Aorta (tissue), 5 donors: Measurements from ENCODE around the gene DENND6A. TPM values are rescaled to one million over a fixed set of nuclear protein-coding genes. Genes with fewer than 3 reads are reported as not detected.
A peak's percentile ranks its signal among the peaks of the same experiment; 100 is the strongest.

ENCODE experiments used
- ATAC-seq: fragments of 200-7000 bp; cut with Tn5 transposase; one replicate; pipeline ENCODE4 v1.9.1; 2022; ENCODE audit warnings: moderate library complexity; ENCODE audit not compliant: low FRiP score
- DNase-seq, 2 donors: peaks; one replicate each; pipeline ENCODE4 v3.0.0-alpha.2; 2020
- H3K27ac ChIP-seq, 2 donors: one replicate each; pipeline ENCODE4 v1.5.1; 2013; ENCODE audit warnings: low read length in 2 of 2, mild to moderate bottlenecking in 2 of 2, moderate library complexity in 2 of 2, control low read depth in 1 of 2, inconsistent platforms in 1 of 2, low read depth in 1 of 2
- H3K27me3 ChIP-seq, 2 donors: one replicate each; pipeline ENCODE4 v1.6.1; 2013; ENCODE audit warnings: control low read depth in 1 of 2, low read length in 1 of 2, mild to moderate bottlenecking in 1 of 2, moderate library complexity in 1 of 2; ENCODE audit not compliant: insufficient read depth in 2 of 2, control insufficient read depth in 1 of 2
- H3K36me3 ChIP-seq, 2 donors: one replicate each; pipeline ENCODE4 v1.6.1; 2013; ENCODE audit warnings: control low read depth in 1 of 2, low read length in 1 of 2, mild to moderate bottlenecking in 1 of 2; ENCODE audit not compliant: insufficient read depth in 2 of 2, control insufficient read depth in 1 of 2
- H3K4me1 ChIP-seq, 2 donors: one replicate each; pipeline ENCODE4 v1.6.1; 2013; ENCODE audit warnings: low read length in 2 of 2, control low read depth in 1 of 2, mild to moderate bottlenecking in 1 of 2, moderate library complexity in 1 of 2; ENCODE audit not compliant: insufficient read depth in 2 of 2, control insufficient read depth in 1 of 2
- H3K4me3 ChIP-seq, 2 donors: one replicate each; pipeline ENCODE4 v1.5.1; 2013; ENCODE audit warnings: low read length in 2 of 2, control low read depth in 1 of 2, mild to moderate bottlenecking in 1 of 2
- H3K9me3 ChIP-seq: one replicate; pipeline ENCODE4 v1.6.1; 2013; ENCODE audit warnings: mild to moderate bottlenecking, low read length; ENCODE audit not compliant: control insufficient read depth
- WGBS, 2 donors: extraction: QIAGEN DNeasy Blood & Tissue Kit; methylation state at CpG; one replicate each; pipeline ENCODE4 v1.1.7; 2013; 5-methylcytosine and 5-hydroxymethylcytosine counted together
- intact Hi-C, 2 donors: fragments of 100-400 bp; cut with DNase I; formaldehyde crosslinking; loops; one replicate each; pipeline versions ENCODE4 v1.14.2 to v1.15.0; 2022
- long read RNA-seq, 2 donors: library from polyadenylated mRNA; unstranded; transcript quantifications; one replicate each; pipeline ENCODE4 v2.0.0, GENCODE V29; 2020 to 2021
- polyA plus RNA-seq, 2 donors: library from polyadenylated mRNA; stranded (reverse); fragments of 200-250 nt; gene quantifications; one replicate each; pipeline ENCODE4 v1.2.3, GENCODE V29; 2013
- total RNA-seq, 2 donors: library from RNA; stranded (reverse); fragmentation: NEBNext Ultra II Directional; extraction: Animal tissue kit (Norgen Biotek cat#: 25700); gene quantifications; one replicate each; pipeline ENCODE4 v1.2.1, GENCODE V29; 2021
- donor health status: healthy with polysubstance abuse.
- donor health status: Bipolar disorder and iron deficiency.
- donor health status: DM: no; HTN: no; CAD: no.
- donor health status: DM: no; HTN: no; CAD: no.
- donor health status: DM: yes; HTN: yes; CAD: no.

Gene DENND6A
- total RNA-seq, result 10 to 100 TPM; 38.6 to 41.0 TPM
- 10 to 100 TPM in 1 of 2 donors, 1 to 10 TPM in 1; 9.1 to 17.5 TPM for polyA plus RNA-seq
- long read RNA-seq, donor 1, full-length matches to known transcripts, result 2 of 17 reads
- long read RNA-seq, donor 1, partial matches to known transcripts, result 2 of 17 reads
- long read RNA-seq, donor 1, other reads (novel, unspliced or antisense), result 13 of 17 reads
- long read RNA-seq, donor 2, partial matches to known transcripts, result 3 of 15 reads
- long read RNA-seq, donor 2, other reads (novel, unspliced or antisense), result 12 of 15 reads

- intact Hi-C loops, result loop anchor here (2.0 to 5.0 kb wide), 4 partner anchors 64 to 135 kb away; partner anchors contain the start of genes SLMAP (in 2 of the 2), ARF4 (in 1 of the 2) and PDE12 (in 1 of the 2)
- 0% methylated on average over 63 to 71 of the region's 71 CpGs for WGBS, 2 donors
- Histone ChIP-seq H3K27me3 (no peaks in the 10 kb centered on the region), H3K27ac (peak within 1 kb of the TSS; percentile 84 to 95), H3K4me3 (peak within 1 kb of the TSS; percentile 63 to 76), H3K4me1 (peaks cover 3 to 9% of the 10 kb centered on the region in 2 donors), H3K36me3 (no peaks in the 10 kb centered on the region), H3K9me3 (no peaks in the 10 kb centered on the region)
- ATAC-seq (peak; percentile 97), DNase-seq (peak; percentile 98 to 99)
Observed at GRCh38 chr3:57692396-57693147, at the start of gene DENND6A. Gene DENND6A (minus strand): TSS chr3:57693077. CDS start chr3:57693018, 59 bp downstream.

GRCh38 chr3:57740027-57740426 lies 47.1 kb upstream of the DENND6A start:
- 88 to 93% methylated on average over 5 of the region's 5 CpGs for WGBS, 2 donors
- intact Hi-C loops, result no loop called here
- DNase-seq (no peak), ATAC-seq (no peak)
- H3K27me3 ChIP-seq, result no peaks in the 10 kb centered on the region
- H3K27ac ChIP-seq, result no peak overlapping the region
- H3K9me3 ChIP-seq, result no peaks in the 10 kb centered on the region
- H3K4me3 ChIP-seq, result no peak overlapping the region
- H3K36me3 ChIP-seq, result no peaks in the 10 kb centered on the region
- no peaks in the 10 kb centered on the region for H3K4me1 ChIP-seq

GRCh38 chr3:57738391-57738790 lies 45.5 kb upstream of the DENND6A start:
- no peak overlapping the region for H3K27ac ChIP-seq
- no peak for ATAC-seq
- no peak overlapping the region for H3K4me3 ChIP-seq
- WGBS, 2 donors, result 64 to 73% methylated on average over 5 of the region's 5 CpGs
- H3K36me3 ChIP-seq, result no peaks in the 10 kb centered on the region
- intact Hi-C loops, result no loop called here
- no peaks in the 10 kb centered on the region for H3K9me3 ChIP-seq
- no peaks in the 10 kb centered on the region for H3K27me3 ChIP-seq
- DNase-seq, result no peak
- H3K4me1 ChIP-seq, result no peaks in the 10 kb centered on the region

GRCh38 chr3:57737840-57738239 lies 45.0 kb upstream of the DENND6A start:
- H3K27ac ChIP-seq, result no peak overlapping the region
- no peaks in the 10 kb centered on the region for H3K36me3 ChIP-seq
- intact Hi-C loops, result no loop called here
- H3K4me1 ChIP-seq, result no peaks in the 10 kb centered on the region
- H3K4me3 ChIP-seq, result no peak overlapping the region
- H3K9me3 ChIP-seq, result no peaks in the 10 kb centered on the region
- 80 to 95% methylated on average over 7 of the region's 7 CpGs for WGBS, 2 donors
- ATAC-seq, result no peak
- no peak for DNase-seq
- no peaks in the 10 kb centered on the region for H3K27me3 ChIP-seq

GRCh38 chr3:57735405-57735804 lies 42.5 kb upstream of the DENND6A start:
- H3K27ac ChIP-seq, result no peak overlapping the region
- ATAC-seq (no peak), DNase-seq (no peak)
- H3K27me3 ChIP-seq, result no peaks in the 10 kb centered on the region
- no peaks in the 10 kb centered on the region for H3K9me3 ChIP-seq
- WGBS, 2 donors, result 75 to 82% methylated on average over 2 of the region's 2 CpGs
- no peaks in the 10 kb centered on the region for H3K36me3 ChIP-seq
- no peak overlapping the region for H3K4me3 ChIP-seq
- intact Hi-C loops, result no loop called here
- H3K4me1 ChIP-seq, result no peaks in the 10 kb centered on the region

- Histone ChIP-seq H3K4me3 (no peak overlapping the region), H3K36me3 (no peaks in the 10 kb centered on the region), H3K27me3 (no peaks in the 10 kb centered on the region), H3K27ac (no peak overlapping the region), H3K4me1 (no peaks in the 10 kb centered on the region), H3K9me3 (no peaks in the 10 kb centered on the region)
- 86 to 88% methylated on average over 2 of the region's 2 CpGs for WGBS, 2 donors
- no peak for DNase-seq
- no peak for ATAC-seq
- intact Hi-C loops, result no loop called here
Observed at GRCh38 chr3:57733790-57734189, 40.9 kb upstream of the DENND6A start.

GRCh38 chr3:57731311-57731710 lies 38.4 kb upstream of the DENND6A start:
- intact Hi-C loops, result no loop called here
- Histone ChIP-seq H3K4me1 (no peaks in the 10 kb centered on the region), H3K27ac (no peak overlapping the region), H3K9me3 (no peaks in the 10 kb centered on the region), H3K4me3 (no peak overlapping the region), H3K36me3 (no peaks in the 10 kb centered on the region), H3K27me3 (no peaks in the 10 kb centered on the region)
- ATAC-seq (no peak), DNase-seq (no peak)
- WGBS, 2 donors, result 91 to 92% methylated on average over 1 of the region's 1 CpG

GRCh38 chr3:57730682-57731081 lies 37.8 kb upstream of the DENND6A start:
- H3K27me3 ChIP-seq, result no peaks in the 10 kb centered on the region
- no peak for DNase-seq
- intact Hi-C loops, result no loop called here
- no peak for ATAC-seq
- H3K27ac ChIP-seq, result no peak overlapping the region
- 70 to 84% methylated on average over 3 of the region's 3 CpGs for WGBS, 2 donors
- H3K36me3 ChIP-seq, result no peaks in the 10 kb centered on the region
- H3K4me3 ChIP-seq, result no peak overlapping the region
- H3K9me3 ChIP-seq, result no peaks in the 10 kb centered on the region
- no peaks in the 10 kb centered on the region for H3K4me1 ChIP-seq
